MCF 10A (cell line): Measurements from ENCODE around the gene STMN1. TPM values are rescaled to one million over a fixed set of nuclear protein-coding genes. Genes with fewer than 3 reads are reported as not detected.

Experiments used
- BruUV-seq: library from RNA; stranded (reverse); fragments of 400-500 nt; replicated peaks from 2 replicates; lab custom pipeline; 2021; lab: Mats Ljungman, UMichigan
- CTCF ChIA-PET: fragments of 300-600 bp; sonication (Branson Sonifier 250); formaldehyde crosslinking; extraction: SDS; loops from one replicate; lab custom pipeline; 2021; ENCODE audit warnings: antibody characterized with exemption, inconsistent platforms; lab: Yijun Ruan, JAX
- POLR2A ChIA-PET: fragments of 300-600, 350-650 bp; sonication (Branson Sonifier 250); formaldehyde crosslinking; extraction: SDS; loops from one replicate; lab custom pipeline; 2020; ENCODE audit warnings: antibody characterized with exemption, inconsistent platforms; lab: Yijun Ruan, JAX
- DNase-seq: peaks from one replicate; pipeline ENCODE4 v3.0.0-alpha.2; 2018; ENCODE audit not compliant: unreplicated experiment
- H3K27ac Mint-ChIP-seq: one replicate; pipeline ENCODE4 v1.8.0; 2022; ENCODE audit warnings: mild to moderate bottlenecking, low read depth, mixed read lengths; ENCODE audit not compliant: unreplicated experiment
- H3K27me3 Mint-ChIP-seq: one replicate; pipeline ENCODE4 v1.8.0; 2022; ENCODE audit warnings: mixed read lengths; ENCODE audit not compliant: insufficient read depth, unreplicated experiment
- H3K36me3 Mint-ChIP-seq: one replicate; pipeline ENCODE4 v1.8.0; 2022; ENCODE audit warnings: mild to moderate bottlenecking, moderate library complexity, mixed read lengths; ENCODE audit not compliant: insufficient read depth, unreplicated experiment
- H3K4me1 Mint-ChIP-seq: one replicate; pipeline ENCODE4 v1.8.0; 2022; ENCODE audit warnings: mixed read lengths; ENCODE audit not compliant: insufficient read depth, unreplicated experiment
- H3K4me3 Mint-ChIP-seq: one replicate; pipeline ENCODE4 v1.8.0; 2022; ENCODE audit warnings: mild to moderate bottlenecking, moderate library complexity, mixed read lengths; ENCODE audit not compliant: unreplicated experiment
- H3K9me3 Mint-ChIP-seq: one replicate; pipeline ENCODE4 v1.8.0; 2022; ENCODE audit warnings: mixed read lengths; ENCODE audit not compliant: unreplicated experiment
- CTCF ChIP-seq: fragments of 200-600 bp; IDR thresholded peaks from one replicate; pipeline ENCODE4 v1.8.0; 2022; ENCODE audit warnings: antibody characterized with exemption, mild to moderate bottlenecking; ENCODE audit not compliant: unreplicated experiment
- intact Hi-C: fragments of 100-400 bp; cut with micrococcal nuclease; formaldehyde crosslinking; loops from 2 replicates; pipeline ENCODE4 v1.14.1; 2022
- total RNA-seq: library from RNA; stranded (reverse); gene quantifications from 2 replicates; pipeline ENCODE4 v1.2.3, GENCODE V29; 2022

STMN1 gene
- total RNA-seq, 1 experiment from 2014 or later: 137 TPM

- Mint-ChIP-seq H3K27ac (peak overlapping the region; percentile 82), H3K4me3 (no peak overlapping the region), H3K4me1 (peaks cover 17% of the 10 kb centered on the region), H3K27me3 (no peaks in the 10 kb centered on the region), H3K9me3 (no peaks in the 10 kb centered on the region), H3K36me3 (no peaks in the 10 kb centered on the region)
- no TSS peak for BruUV-seq
- intact Hi-C loops: no loop called here
- no peak for DNase-seq
- TF ChIP-seq CTCF: no peak
- CTCF ChIA-PET: interaction anchor here (0.5 to 8.1 kb wide), 5 partner anchors 11 to 105 kb away, joined by 3 to 106 read pairs (median 8); partner anchors contain the start of gene PAFAH2
- POLR2A ChIA-PET: interaction anchor here (0.9 to 7.5 kb wide), 10 partner anchors 11 to 660 kb away, joined by 3 to 83 read pairs (median 17); partner anchors contain the start of genes AUNIP, MTFR1L, PAFAH2 and PAQR7
Measured at GRCh38 chr1:25893116-25893515, 13.1 kb downstream of the STMN1 start.

GRCh38 chr1:25891606-25892005 lies 14.6 kb downstream of the STMN1 start:
- peaks cover 17% of the 10 kb centered on the region for H3K4me1 Mint-ChIP-seq
- H3K36me3 Mint-ChIP-seq: no peaks in the 10 kb centered on the region
- no peaks in the 10 kb centered on the region for H3K9me3 Mint-ChIP-seq
- H3K27me3 Mint-ChIP-seq: no peaks in the 10 kb centered on the region
- ChIA-PET POLR2A (interaction anchor here (0.6 to 7.5 kb wide), 16 partner anchors 12 to 409 kb away, joined by 3 to 83 read pairs (median 6); partner anchors contain the start of genes AUNIP, MTFR1L, PAFAH2 and PAQR7), CTCF (interaction anchor here (0.6 to 8.1 kb wide), 15 partner anchors 13 to 1071 kb away, joined by 3 to 106 read pairs (median 3); partner anchors contain the start of gene PAFAH2)
- intact Hi-C loops: no loop called here
- no TSS peak for BruUV-seq
- no peak overlapping the region for H3K27ac Mint-ChIP-seq
- DNase-seq: no peak
- no peak for TF ChIP-seq CTCF
- H3K4me3 Mint-ChIP-seq: no peak overlapping the region

- H3K36me3 Mint-ChIP-seq: no peaks in the 10 kb centered on the region
- no peaks in the 10 kb centered on the region for H3K27me3 Mint-ChIP-seq
- no TSS peak for BruUV-seq
- no peaks in the 10 kb centered on the region for H3K9me3 Mint-ChIP-seq
- ChIA-PET POLR2A (interaction anchor here (0.6 to 7.5 kb wide), 12 partner anchors 13 to 334 kb away, joined by 3 to 83 read pairs (median 8); partner anchors contain the start of genes MTFR1L, PAFAH2, PAQR7 and STMN1), CTCF (interaction anchor here (0.9 kb wide), 1 partner anchor 107 kb away, joined by 5 read pairs; the partner anchor contains the start of gene PAFAH2)
- intact Hi-C loops: loop anchor here (1.0 kb wide), 2 partner anchors 32 to 70 kb away; no protein-coding TSS in a partner anchor
- H3K4me1 Mint-ChIP-seq: peaks cover 17% of the 10 kb centered on the region
- TF ChIP-seq CTCF: no peak
- peak; percentile 92 for DNase-seq
- H3K4me3 Mint-ChIP-seq: no peak overlapping the region
- peak overlapping the region; percentile 85 for H3K27ac Mint-ChIP-seq
Measured at GRCh38 chr1:25890239-25891034, 15.8 kb downstream of the STMN1 start.

- TF ChIP-seq CTCF: no peak
- ChIA-PET CTCF (interaction anchor here (0.7 to 1.5 kb wide), 2 partner anchors 54 to 108 kb away, joined by 4 to 6 read pairs; partner anchors contain the start of gene PAFAH2), POLR2A (interaction anchor here (1.1 to 7.5 kb wide), 6 partner anchors 12 to 108 kb away, joined by 3 to 83 read pairs (median 34); partner anchors contain the start of genes MTFR1L, PAFAH2, PAQR7 and STMN1)
- H3K9me3 Mint-ChIP-seq: no peaks in the 10 kb centered on the region
- intact Hi-C loops: no loop called here
- H3K4me1 Mint-ChIP-seq: peaks cover 17% of the 10 kb centered on the region
- BruUV-seq: no TSS peak
- no peaks in the 10 kb centered on the region for H3K36me3 Mint-ChIP-seq
- no peak for DNase-seq
- H3K27me3 Mint-ChIP-seq: no peaks in the 10 kb centered on the region
- H3K4me3 Mint-ChIP-seq: no peak overlapping the region
- H3K27ac Mint-ChIP-seq: peak overlapping the region; percentile 85
Measured at GRCh38 chr1:25889470-25889869, 16.7 kb downstream of the STMN1 start.
